ENCODE results near the gene BCAT1. TPM values are rescaled to one million over a fixed set of nuclear protein-coding genes. Genes with fewer than 3 reads are reported as not detected.

The BCAT1 gene
- total and polyA plus RNA-seq, 9 of the 15 experiments (the other 6 are each of a cell fraction or from before 2014, with no cell fraction given): 38.5 to 157 (median 66.8) TPM

GRCh38 chr12:24839268-24839791 is 109.6 kb downstream of the BCAT1 start:
- Histone ChIP-seq H4K20me1 (replicated peaks; ENCODE audit: control insufficient read depth, insufficient read depth, low read length) (no peaks in the 10 kb centered on the region), H3K4me3 (no peak overlapping the region), H3K27me3 (ENCODE audit: control insufficient read depth in 2 of 2, insufficient read depth in 2 of 2, low read length in 2 of 2) (no peaks in the 10 kb centered on the region), H2AFZ (ENCODE audit: low read depth, low read length) (no peak overlapping the region), H3K79me2 (ENCODE audit: control insufficient read depth, insufficient read depth, low read length) (no peaks in the 10 kb centered on the region), H3K9me1 (ENCODE audit: control insufficient read depth, insufficient read depth, low read length) (no peaks in the 10 kb centered on the region), H3K9me3 (replicated peaks; ENCODE audit: control insufficient read depth, insufficient read depth, low read depth, low read length) (no peaks in the 10 kb centered on the region), H3K4me2 (ENCODE audit: insufficient read depth, low read length) (no peak overlapping the region), H3K27ac (ENCODE audit: extremely low read depth, low read depth, low read length) (no peak overlapping the region), H3K9ac (ENCODE audit: insufficient read depth in 1 of 2, low read depth in 2 of 2, low read length in 2 of 2) (no peak overlapping the region), H3K36me3 (ENCODE audit: control insufficient read depth, insufficient read depth, low read length) (peaks cover 70% of the 10 kb centered on the region), H3K4me1 (replicated peaks in 1 of 2; ENCODE audit: control insufficient read depth in 2 of 2, insufficient read depth in 2 of 2, low read length in 2 of 2) (no peaks in the 10 kb centered on the region)
- DNase-seq (ENCODE audit: extremely low read depth in 1 of 4, low spot score in 3 of 4) (no peak), ATAC-seq (no peak), FAIRE-seq (no peak)
- no TSS peak for BruUV-seq (replicated peaks)
- in situ Hi-C loops (cut with MboI): no loop called here
- intact Hi-C loops (cut with micrococcal nuclease): no loop called here
- ChIA-PET CTCF (ENCODE audit: low intra/inter-chr PET ratio) (no interaction called here), POLR2A (no interaction called here)
- 95% methylated on average over 13 of the region's 13 CpGs for WGBS (ENCODE audit: insufficient coverage, low coverage, missing lambda C conversion rate)
- TF ChIP-seq MEF2D (tag; conservative IDR thresholded peaks at IDR 0.05; ENCODE audit: low read depth): no peak
- no peak for TF ChIP-seq CREB3 (tag; conservative IDR thresholded peaks at IDR 0.05; ENCODE audit: low read depth)
- TF ChIP-seq U2AF2 (optimal IDR thresholded peaks at IDR 0.05; ENCODE audit: low read depth, low read length): no peak
- no peak for TF ChIP-seq ZBTB8A (IDR thresholded peaks at IDR 0.05; ENCODE audit: partially characterized antibody)
- TF ChIP-seq BRF2 (IDR thresholded peaks at IDR 0.05; ENCODE audit: borderline replicate concordance, insufficient read depth, insufficient read length): no peak
- no peak for TF ChIP-seq KAT2B (IDR thresholded peaks at IDR 0.05; ENCODE audit: low read depth, low read length)
- no peak for TF ChIP-seq CEBPZ (IDR thresholded peaks at IDR 0.05; ENCODE audit: borderline replicate concordance, low read depth, low read length)
- TF ChIP-seq ZNF316 (IDR thresholded peaks at IDR 0.05): no peak
- TF ChIP-seq FIP1L1 (IDR thresholded peaks at IDR 0.05; ENCODE audit: low read depth, low read length, poor library complexity, severe bottlenecking): no peak
- TF ChIP-seq THRB (CRISPR knock-in tag; conservative IDR thresholded peaks at IDR 0.05): no peak
- TF ChIP-seq GABPB1 (CRISPR knock-in tag; IDR thresholded peaks at IDR 0.05): no peak
- TF ChIP-seq ZNF311 (CRISPR knock-in tag; IDR thresholded peaks at IDR 0.05): no peak
- TF ChIP-seq ZSCAN32 (CRISPR knock-in tag; IDR thresholded peaks at IDR 0.05): no peak
- TF ChIP-seq CC2D1A (IDR thresholded peaks at IDR 0.05): no peak
